Subcutaneous adipose tissue (tissue), 4 donors: ENCODE data around the gene POLR1E. TPM values are rescaled to one million over a fixed set of nuclear protein-coding genes. Genes with fewer than 3 reads are reported as not detected.

Experiments
- total RNA-seq, 4 donors: library from RNA; depleted of rRNA; stranded (reverse); fragments of >200 nt; gene quantifications; one replicate each; pipeline ENCODE4 v1.1.0, GENCODE V29; 2016
- TF ChIP-seq, protein P1 (sequence below): fragments of 450-650 bp; IDR thresholded peaks from one replicate; pipeline ENCODE4 v1.5.1; 2016; ENCODE audit warnings: low read depth, mild to moderate bottlenecking, control low read depth, antibody characterized with exemption, moderate library complexity

The POLR1E gene
- total RNA-seq, 4 donors from 2014 or later = 22.9 to 38.6 (median 27.5) TPM

DNA sequence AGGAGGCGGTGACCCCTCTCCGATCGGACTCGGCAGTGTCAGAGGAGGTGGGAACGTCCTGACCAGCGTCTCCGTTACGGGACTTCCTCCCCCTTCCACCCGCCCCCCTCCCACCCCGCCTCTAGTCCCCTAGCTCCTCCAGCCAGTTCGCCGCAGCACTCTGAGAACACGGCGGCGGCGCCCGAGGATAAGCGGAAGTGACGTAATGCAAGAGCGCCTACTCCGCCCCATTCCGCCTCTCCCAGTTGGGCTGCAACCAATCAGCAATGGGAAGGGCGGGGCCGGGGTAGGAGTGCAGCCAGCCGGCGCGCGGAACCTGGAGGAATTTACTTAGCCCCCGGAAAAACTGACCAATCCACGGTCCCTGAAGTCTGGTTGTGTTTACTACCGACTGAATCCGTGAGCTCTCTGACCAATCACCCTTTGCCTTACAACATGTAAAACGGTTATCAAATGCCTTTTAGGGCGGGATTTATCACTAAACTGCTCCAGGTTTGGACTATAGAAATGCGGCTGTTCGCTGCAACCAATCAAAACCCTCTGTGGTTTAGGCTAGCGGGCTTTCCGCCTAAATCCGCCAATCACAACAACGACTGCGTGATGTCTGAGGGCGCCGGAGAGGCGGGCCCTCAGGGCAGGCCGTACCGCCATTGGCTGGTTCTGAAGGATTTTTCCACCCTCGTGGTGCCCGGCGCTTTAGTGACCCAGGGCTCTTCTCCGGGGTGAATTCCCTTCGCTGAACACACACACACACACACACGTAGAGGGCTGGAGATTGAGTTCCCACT is 20.3 kb upstream of the POLR1E start, which contains the start of gene ZBTB5:
ZBTB5 (minus strand) TSS at position 202 of the 788 bp plus-strand sequence. CDS start 22,899 bp downstream, outside the sequence.
- TF ChIP-seq, protein P1, sequence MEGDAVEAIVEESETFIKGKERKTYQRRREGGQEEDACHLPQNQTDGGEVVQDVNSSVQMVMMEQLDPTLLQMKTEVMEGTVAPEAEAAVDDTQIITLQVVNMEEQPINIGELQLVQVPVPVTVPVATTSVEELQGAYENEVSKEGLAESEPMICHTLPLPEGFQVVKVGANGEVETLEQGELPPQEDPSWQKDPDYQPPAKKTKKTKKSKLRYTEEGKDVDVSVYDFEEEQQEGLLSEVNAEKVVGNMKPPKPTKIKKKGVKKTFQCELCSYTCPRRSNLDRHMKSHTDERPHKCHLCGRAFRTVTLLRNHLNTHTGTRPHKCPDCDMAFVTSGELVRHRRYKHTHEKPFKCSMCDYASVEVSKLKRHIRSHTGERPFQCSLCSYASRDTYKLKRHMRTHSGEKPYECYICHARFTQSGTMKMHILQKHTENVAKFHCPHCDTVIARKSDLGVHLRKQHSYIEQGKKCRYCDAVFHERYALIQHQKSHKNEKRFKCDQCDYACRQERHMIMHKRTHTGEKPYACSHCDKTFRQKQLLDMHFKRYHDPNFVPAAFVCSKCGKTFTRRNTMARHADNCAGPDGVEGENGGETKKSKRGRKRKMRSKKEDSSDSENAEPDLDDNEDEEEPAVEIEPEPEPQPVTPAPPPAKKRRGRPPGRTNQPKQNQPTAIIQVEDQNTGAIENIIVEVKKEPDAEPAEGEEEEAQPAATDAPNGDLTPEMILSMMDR = no peak

- TF ChIP-seq, protein P1 = no peak
Measured at GRCh38 chr9:37466037-37466709, 19.6 kb upstream of the POLR1E start.

- TF ChIP-seq, protein P1 = no peak
Measured at GRCh38 chr9:37468620-37469019, 17.1 kb upstream of the POLR1E start.

DNA sequence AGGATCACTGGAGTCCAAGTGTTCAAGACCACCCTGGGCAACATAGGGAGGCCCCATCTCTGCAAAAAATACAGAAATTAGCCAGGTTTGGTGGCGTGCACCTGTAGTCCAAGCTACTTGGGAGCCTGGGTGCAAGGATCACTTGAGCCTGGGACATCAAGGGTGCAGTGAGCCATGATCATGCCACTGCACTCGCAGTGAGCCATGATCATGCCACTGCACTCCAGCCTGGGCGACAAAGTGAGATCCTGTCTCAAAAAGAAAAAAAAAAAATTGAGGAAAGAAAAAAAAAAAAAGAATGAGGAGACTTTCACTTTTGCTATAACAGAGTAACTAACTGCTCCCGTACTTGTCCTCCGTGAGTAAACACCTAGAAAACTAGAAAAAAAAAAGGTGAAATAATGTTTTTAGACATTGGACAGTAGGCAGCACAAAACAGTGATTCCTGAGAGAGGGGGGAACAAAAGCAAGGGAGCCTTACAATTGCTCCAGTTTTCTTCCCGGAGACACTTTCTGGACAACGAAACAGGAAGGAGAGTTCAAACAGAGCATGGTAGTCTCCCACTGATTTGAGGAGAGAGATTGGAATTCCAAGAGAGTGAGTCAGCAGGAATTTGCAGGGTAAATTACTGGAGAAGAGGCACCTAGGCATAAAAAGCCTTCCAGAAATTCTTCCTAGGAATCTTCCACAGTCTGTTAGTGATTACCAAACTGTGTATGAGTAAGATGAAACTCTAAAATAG is 13.6 kb upstream of the POLR1E start:
- TF ChIP-seq, protein P1 = no peak

- TF ChIP-seq, protein P1 = no peak
Measured at GRCh38 chr9:37474438-37474837, 11.3 kb upstream of the POLR1E start.

- TF ChIP-seq, protein P1 = no peak
Measured at GRCh38 chr9:37476930-37477329, 8.8 kb upstream of the POLR1E start.

DNA sequence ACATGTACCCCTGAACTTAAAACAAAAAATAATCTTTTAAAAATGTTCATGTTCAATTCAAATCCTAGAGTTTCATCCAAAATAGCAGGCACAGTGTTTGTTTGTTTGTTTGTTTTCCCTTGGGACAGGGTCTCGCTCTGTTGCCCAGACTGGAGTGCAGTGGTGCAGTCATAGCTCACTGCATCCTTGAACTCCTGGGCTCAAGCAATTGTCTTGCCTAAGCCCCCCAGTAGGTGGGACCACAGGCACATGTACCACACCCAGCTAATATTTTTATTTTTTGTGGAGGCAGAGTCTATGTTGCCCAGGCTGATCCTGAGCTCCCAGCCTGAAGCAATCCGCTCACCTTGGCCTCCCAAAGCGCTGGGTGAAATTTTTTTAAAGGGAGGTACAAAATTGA is 5.0 kb upstream of the POLR1E start:
- TF ChIP-seq, protein P1 = no peak
